Sigmoid colon (tissue), 4 donors: ENCODE measurements around the gene MCCC2.

Experiments
- POLR2A ChIP-seq, 2 donors: fragments of 450-650 bp; IDR thresholded peaks; one replicate each; pipeline ENCODE4 v1.6.1; 2016; ENCODE audit warnings: antibody characterized with exemption in 2 of 2, mild to moderate bottlenecking in 2 of 2, moderate library complexity in 2 of 2
- POLR2AphosphoS5 ChIP-seq, 4 donors: sonication (generic); formaldehyde crosslinking; IDR thresholded peaks; one replicate each; pipeline ENCODE4 v1.6.1; 2017; ENCODE audit warnings: antibody characterized with exemption in 4 of 4
- TF ChIP-seq, protein P1 (sequence below), 4 experiments: fragments of 450-650 bp in 3 of 4; fragments of 200-600 bp in 1 of 4; IDR thresholded peaks; one replicate each; pipeline ENCODE4 v1.5.1; 2016 to 2019; ENCODE audit warnings: antibody characterized with exemption in 4 of 4, mild to moderate bottlenecking in 3 of 4, moderate library complexity in 2 of 4

DNA sequence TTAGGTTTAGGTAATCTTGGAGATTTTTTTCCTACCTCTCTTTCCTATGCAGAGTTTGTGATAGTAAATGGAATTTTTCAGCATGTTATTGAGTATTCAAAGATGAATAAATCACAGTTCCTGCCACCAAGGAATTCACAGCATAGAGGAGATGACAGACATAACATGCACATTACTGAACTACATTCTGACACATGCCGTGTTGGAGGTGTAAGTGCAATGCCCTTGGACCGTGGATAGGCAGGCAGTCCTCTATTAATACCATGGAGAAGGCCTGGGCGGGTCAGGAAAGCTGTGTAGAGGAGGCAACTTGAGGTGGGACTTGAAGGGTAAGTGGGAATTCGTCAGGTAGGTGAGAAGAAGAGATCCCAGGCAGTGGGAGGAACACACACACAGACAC lies 43.9 kb downstream of the MCCC2 start:
- TF ChIP-seq POLR2AphosphoS5 (IDR thresholded peaks at IDR 0.05) (no peak), POLR2A (IDR thresholded peaks at IDR 0.05) (no peak)
- TF ChIP-seq, protein P1, sequence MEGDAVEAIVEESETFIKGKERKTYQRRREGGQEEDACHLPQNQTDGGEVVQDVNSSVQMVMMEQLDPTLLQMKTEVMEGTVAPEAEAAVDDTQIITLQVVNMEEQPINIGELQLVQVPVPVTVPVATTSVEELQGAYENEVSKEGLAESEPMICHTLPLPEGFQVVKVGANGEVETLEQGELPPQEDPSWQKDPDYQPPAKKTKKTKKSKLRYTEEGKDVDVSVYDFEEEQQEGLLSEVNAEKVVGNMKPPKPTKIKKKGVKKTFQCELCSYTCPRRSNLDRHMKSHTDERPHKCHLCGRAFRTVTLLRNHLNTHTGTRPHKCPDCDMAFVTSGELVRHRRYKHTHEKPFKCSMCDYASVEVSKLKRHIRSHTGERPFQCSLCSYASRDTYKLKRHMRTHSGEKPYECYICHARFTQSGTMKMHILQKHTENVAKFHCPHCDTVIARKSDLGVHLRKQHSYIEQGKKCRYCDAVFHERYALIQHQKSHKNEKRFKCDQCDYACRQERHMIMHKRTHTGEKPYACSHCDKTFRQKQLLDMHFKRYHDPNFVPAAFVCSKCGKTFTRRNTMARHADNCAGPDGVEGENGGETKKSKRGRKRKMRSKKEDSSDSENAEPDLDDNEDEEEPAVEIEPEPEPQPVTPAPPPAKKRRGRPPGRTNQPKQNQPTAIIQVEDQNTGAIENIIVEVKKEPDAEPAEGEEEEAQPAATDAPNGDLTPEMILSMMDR (IDR thresholded peaks at IDR 0.05), result no peak
